Endothelial cell of umbilical vein (primary cell): ENCODE results near the gene CCL17. TPM values are rescaled to one million over a fixed set of nuclear protein-coding genes. Genes with fewer than 3 reads are reported as not detected.
"Not testable (repeated sequence)": the region's sequence is repeated elsewhere in the genome, so short reads cannot be mapped to it uniquely, and the experiment has no call there.

Source experiments
- BruUV-seq: library from RNA; stranded (reverse); fragments of 400-500 nt; replicated peaks from 2 replicates; lab custom pipeline; 2021; lab: Mats Ljungman, UMichigan
- CTCF ChIA-PET: fragments of 300-600, 350-600 bp; sonication (Branson Sonifier 250); formaldehyde crosslinking; loops from one replicate; lab custom pipeline; 2021; ENCODE audit warnings: antibody characterized with exemption, inconsistent platforms; lab: Charles Lee
- POLR2A ChIA-PET: fragments of 300-600, 350-600 bp; sonication (Branson Sonifier 250); formaldehyde crosslinking; loops from one replicate; lab custom pipeline; 2021; ENCODE audit warnings: antibody characterized with exemption, inconsistent platforms; lab: Charles Lee
- DNase-seq: peaks from one replicate; pipeline ENCODE4 v3.0.0-alpha.2; 2011; ENCODE audit warnings: low read depth, low spot score
- FAIRE-seq: peaks from 2 replicates; lab custom pipeline; 2011; peaks lifted over from hg19 to GRCh38; lab: Jason Lieb, UNC
- H2AFZ ChIP-seq: 2 replicates; pipeline ENCODE4 v1.6.0; 2012; ENCODE audit warnings: low read depth, low read length, control low read depth, inconsistent platforms
- H3K27ac ChIP-seq: 2 replicates; pipeline ENCODE4 v1.5.1; 2011; ENCODE audit warnings: low read depth, mild to moderate bottlenecking, control low read depth, low read length, moderate library complexity; ENCODE audit not compliant: insufficient read depth
- H3K27me3 ChIP-seq, 2 experiments: 2 replicates each; pipeline versions ENCODE4 v1.6.0 to v1.6.1; 2011; ENCODE audit warnings: low read length in 2 of 2, mixed read lengths in 1 of 2; ENCODE audit not compliant: control insufficient read depth in 2 of 2, insufficient read depth in 2 of 2
- H3K36me3 ChIP-seq, 2 experiments: 2 replicates in 1 of 2; 3 replicates in 1 of 2; pipeline ENCODE4 v1.5.1; 2011; ENCODE audit warnings: low read length in 2 of 2, mild to moderate bottlenecking in 1 of 2, moderate library complexity in 1 of 2; ENCODE audit not compliant: control insufficient read depth in 2 of 2, insufficient read depth in 2 of 2; ENCODE audit errors: extremely low read depth in 1 of 2
- H3K4me1 ChIP-seq: 3 replicates; pipeline ENCODE4 v1.5.1; 2011; ENCODE audit warnings: mild to moderate bottlenecking, low read length; ENCODE audit not compliant: control insufficient read depth, insufficient read depth; ENCODE audit errors: extremely low read depth
- H3K4me2 ChIP-seq: 2 replicates; pipeline ENCODE4 v1.6.1; 2011; ENCODE audit warnings: low read length, control low read depth, mixed read lengths; ENCODE audit not compliant: insufficient read depth
- H3K4me3 ChIP-seq, 3 experiments: fragments of 200-600 bp in 1 of 3; sonication (generic), shearing (Covaris generic) in 1 of 3; replicated peaks in 1 of 3; 2 replicates each; pipeline ENCODE4 v1.5.1; 2011 to 2016; ENCODE audit warnings: control low read depth in 3 of 3, low read length in 3 of 3, mild to moderate bottlenecking in 2 of 3, inconsistent platforms in 1 of 3, low read depth in 1 of 3, moderate library complexity in 1 of 3; ENCODE audit not compliant: insufficient read depth in 1 of 3
- H3K79me2 ChIP-seq: 2 replicates; pipeline ENCODE4 v1.6.0; 2012; ENCODE audit warnings: low read length, inconsistent platforms; ENCODE audit not compliant: control insufficient read depth, insufficient read depth
- H3K9ac ChIP-seq: replicated peaks from 2 replicates; pipeline ENCODE3; 2011; ENCODE audit warnings: low read length, control low read depth; ENCODE audit not compliant: insufficient read depth; ENCODE audit errors: extremely low read depth
- H3K9me1 ChIP-seq: replicated peaks from 3 replicates; pipeline ENCODE4 v1.6.0; 2011; ENCODE audit warnings: mild to moderate bottlenecking, low read length; ENCODE audit not compliant: control insufficient read depth, insufficient read depth; ENCODE audit errors: extremely low read depth
- H3K9me3 ChIP-seq: replicated peaks from 2 replicates; pipeline ENCODE4 v1.5.1; 2012; ENCODE audit warnings: low read length, inconsistent platforms; ENCODE audit not compliant: control insufficient read depth, insufficient read depth
- H4K20me1 ChIP-seq: replicated peaks from 2 replicates; pipeline ENCODE3; 2011; ENCODE audit warnings: mild to moderate bottlenecking, low read length; ENCODE audit not compliant: control insufficient read depth, insufficient read depth; ENCODE audit errors: extremely low read depth
- FOS ChIP-seq: IDR thresholded peaks from 2 replicates; pipeline ENCODE4 v1.6.1; 2011; ENCODE audit warnings: mild to moderate bottlenecking, low read length, moderate library complexity, borderline replicate concordance; ENCODE audit not compliant: insufficient read depth
- POLR2A ChIP-seq: IDR thresholded peaks from 2 replicates; pipeline ENCODE4 v1.6.1; 2012; ENCODE audit warnings: low read depth, mild to moderate bottlenecking, control low read depth, low read length
- dilution Hi-C: fragments of 300-500 bp; cut with MboI; formaldehyde crosslinking; loops from one replicate; pipeline ENCODE4 v1.15.0; 2019; ENCODE audit warnings: low sequenced_read_pairs; ENCODE audit not compliant: extremely low pct_ligation_motif_present
- intact Hi-C: fragments of 100-400 bp; cut with micrococcal nuclease; formaldehyde crosslinking; loops from one replicate; pipeline ENCODE4 v1.10.0; 2022
- polyA plus RNA-seq, 4 experiments: library from polyadenylated mRNA; depleted of rRNA in 3 of 4; stranded (reverse) in 3 of 4; unstranded in 1 of 4; fragments of >200 nt; gene quantifications; 2 replicates each; pipeline versions ENCODE4 v1.2.1 to v1.2.3, GENCODE V29; 2011 to 2012; ENCODE audit warnings: missing spikeins in 1 of 4
- total RNA-seq: library from RNA; stranded (reverse); gene quantifications from 2 replicates; pipeline ENCODE4 v1.2.3, GENCODE V29; 2021
- TF ChIP-seq, protein P1 (sequence below): IDR thresholded peaks from 2 replicates; pipeline ENCODE4 v1.6.1; 2011; ENCODE audit not compliant: insufficient read depth, insufficient read length

The CCL17 gene
- total and polyA plus RNA-seq, 2 donors (not counting 3 experiments of a cell fraction or from before 2014, with no cell fraction given) = not detected

DNA sequence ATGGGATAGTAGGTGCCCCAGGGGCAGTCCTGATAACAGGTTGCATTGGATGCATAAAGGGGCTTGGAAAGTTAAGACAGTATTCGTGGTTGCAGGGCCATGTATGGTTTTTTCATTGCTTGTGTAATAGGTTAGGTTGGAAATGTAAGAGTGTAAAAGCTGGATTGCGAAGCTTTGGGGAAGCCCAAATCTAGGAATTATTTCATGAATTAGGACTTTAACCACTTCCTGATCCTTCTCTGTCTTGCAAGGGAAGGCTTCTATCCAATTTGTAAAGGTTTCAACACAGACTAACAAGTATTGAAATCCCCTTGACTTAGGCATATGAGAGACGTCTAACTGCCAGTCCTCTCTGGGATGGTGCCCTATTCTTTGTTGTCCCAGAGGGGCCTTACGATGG lies 7.8 kb upstream of the CCL17 start:
- no peaks in the 10 kb centered on the region for H3K79me2 ChIP-seq
- H3K9ac ChIP-seq = no peak overlapping the region
- H3K9me1 ChIP-seq = no peaks in the 10 kb centered on the region
- H3K27ac ChIP-seq = no peak overlapping the region
- ChIA-PET CTCF (no interaction called here), POLR2A (no interaction called here)
- DNase-seq (no peak), FAIRE-seq (no peak)
- no peaks in the 10 kb centered on the region for H3K9me3 ChIP-seq
- H3K27me3 ChIP-seq = peaks cover 2 to 6% of the 10 kb centered on the region in 2 experiments
- H2AFZ ChIP-seq = no peak overlapping the region
- H3K4me2 ChIP-seq = no peak overlapping the region
- BruUV-seq = no TSS peak
- intact Hi-C loops (no loop called here), dilution Hi-C loops (no loop called here)
- no peaks in the 10 kb centered on the region for H3K4me1 ChIP-seq
- H4K20me1 ChIP-seq = no peaks in the 10 kb centered on the region
- H3K36me3 ChIP-seq = no peaks in the 10 kb centered on the region
- H3K4me3 ChIP-seq = no peak overlapping the region
- TF ChIP-seq FOS (no peak), POLR2A (no peak)
- TF ChIP-seq, protein P1, sequence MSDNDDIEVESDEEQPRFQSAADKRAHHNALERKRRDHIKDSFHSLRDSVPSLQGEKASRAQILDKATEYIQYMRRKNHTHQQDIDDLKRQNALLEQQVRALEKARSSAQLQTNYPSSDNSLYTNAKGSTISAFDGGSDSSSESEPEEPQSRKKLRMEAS = no peak

DNA sequence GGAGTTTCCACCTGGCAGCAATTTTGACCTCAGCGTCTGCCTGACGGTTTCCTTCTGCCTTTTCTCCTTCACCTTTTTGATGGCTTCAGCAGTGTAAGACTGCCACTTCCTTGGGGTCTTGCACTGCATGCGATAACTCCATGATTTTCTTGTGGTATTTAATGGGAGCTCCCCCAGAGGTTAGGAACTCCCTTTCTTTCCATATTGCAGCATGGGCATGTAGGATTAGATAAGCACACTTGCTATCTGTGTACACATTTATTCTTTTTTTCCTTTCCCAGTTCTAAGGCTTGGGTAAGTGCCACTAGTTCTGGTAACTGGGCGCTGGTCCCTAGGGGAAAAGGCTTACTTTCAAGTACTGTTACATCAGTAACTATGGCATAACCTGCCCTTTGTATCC lies 7.1 kb upstream of the CCL17 start:
- H3K9me3 ChIP-seq, CTCF ChIA-PET, H4K20me1 ChIP-seq, DNase-seq, intact Hi-C loops, H3K79me2 ChIP-seq, H3K36me3 ChIP-seq, H3K27ac ChIP-seq, H2AFZ ChIP-seq, H3K4me3 ChIP-seq, FAIRE-seq, H3K4me1 ChIP-seq, H3K9me1 ChIP-seq, H3K4me2 ChIP-seq, dilution Hi-C loops, H3K9ac ChIP-seq, BruUV-seq, H3K27me3 ChIP-seq, POLR2A ChIA-PET: not testable (repeated sequence)
